GM21619 (cell line): Measurements from ENCODE around the gene RFPL2.

Experiments used
- ATAC-seq: cut with Tn5 transposase; IDR thresholded peaks from one replicate; pipeline ENCODE4 v1.9.1; 2021; ENCODE audit not compliant: unreplicated experiment

The RFPL2 gene

GRCh38 chr22:32204856-32205722, at the start of gene RFPL2:
Gene RFPL2 (minus strand): TSS chr22:32205073. CDS start chr22:32202451, 2,622 bp downstream.
- ATAC-seq: no peak

- no peak for ATAC-seq
Measured at GRCh38 chr22:32249231-32249630, 44.4 kb upstream of the RFPL2 start.

DNA sequence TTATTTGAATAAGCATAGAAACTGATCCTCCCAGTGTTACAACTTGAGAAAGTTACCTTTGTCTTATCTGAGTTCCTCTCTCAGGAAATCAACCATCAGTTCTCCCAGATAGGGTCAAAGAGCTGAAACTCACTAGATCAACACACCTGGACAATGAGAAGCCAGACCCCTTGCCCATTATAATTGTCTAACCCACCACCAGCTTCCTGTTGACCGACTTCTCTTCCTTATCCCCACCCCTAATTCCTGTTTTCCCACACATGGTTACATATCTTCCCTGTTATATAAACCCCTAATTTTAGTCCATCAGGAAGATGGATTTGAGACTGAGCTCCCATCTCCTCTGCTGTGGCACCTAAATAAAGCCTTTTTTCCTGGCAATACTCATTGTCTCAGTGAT, 43.4 kb upstream of the RFPL2 start:
- no peak for ATAC-seq

GRCh38 chr22:32246166-32246565, 41.3 kb upstream of the RFPL2 start:
- no peak for ATAC-seq

DNA sequence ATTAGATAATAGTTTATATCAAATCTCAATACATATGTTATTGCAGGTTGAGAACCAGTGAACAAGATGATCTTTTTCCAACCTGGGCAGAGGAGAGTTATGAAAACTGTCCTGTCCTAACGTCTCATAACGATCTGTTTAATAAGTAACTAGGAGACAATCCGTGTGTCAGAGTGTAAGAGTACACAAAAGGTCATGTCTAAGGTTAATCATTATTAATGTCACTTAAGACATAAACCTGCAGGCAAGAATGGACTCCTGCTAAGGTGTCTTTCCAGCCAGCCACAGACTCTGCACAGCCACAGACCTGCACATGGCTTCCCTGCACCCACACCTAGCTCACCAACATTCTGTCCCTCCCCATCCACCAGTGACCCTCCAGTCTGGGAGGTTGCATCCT, 40.2 kb upstream of the RFPL2 start:
- ATAC-seq: no peak

- ATAC-seq: no peak
Measured at GRCh38 chr22:32244547-32244946, 39.7 kb upstream of the RFPL2 start.

- no peak for ATAC-seq
Measured at GRCh38 chr22:32240461-32240860, 35.6 kb upstream of the RFPL2 start.

- ATAC-seq: no peak
Measured at GRCh38 chr22:32237906-32238305, 33.0 kb upstream of the RFPL2 start.

GRCh38 chr22:32236970-32237369, 32.1 kb upstream of the RFPL2 start:
- no peak for ATAC-seq

GRCh38 chr22:32233091-32233490, 28.2 kb upstream of the RFPL2 start:
- no peak for ATAC-seq

DNA sequence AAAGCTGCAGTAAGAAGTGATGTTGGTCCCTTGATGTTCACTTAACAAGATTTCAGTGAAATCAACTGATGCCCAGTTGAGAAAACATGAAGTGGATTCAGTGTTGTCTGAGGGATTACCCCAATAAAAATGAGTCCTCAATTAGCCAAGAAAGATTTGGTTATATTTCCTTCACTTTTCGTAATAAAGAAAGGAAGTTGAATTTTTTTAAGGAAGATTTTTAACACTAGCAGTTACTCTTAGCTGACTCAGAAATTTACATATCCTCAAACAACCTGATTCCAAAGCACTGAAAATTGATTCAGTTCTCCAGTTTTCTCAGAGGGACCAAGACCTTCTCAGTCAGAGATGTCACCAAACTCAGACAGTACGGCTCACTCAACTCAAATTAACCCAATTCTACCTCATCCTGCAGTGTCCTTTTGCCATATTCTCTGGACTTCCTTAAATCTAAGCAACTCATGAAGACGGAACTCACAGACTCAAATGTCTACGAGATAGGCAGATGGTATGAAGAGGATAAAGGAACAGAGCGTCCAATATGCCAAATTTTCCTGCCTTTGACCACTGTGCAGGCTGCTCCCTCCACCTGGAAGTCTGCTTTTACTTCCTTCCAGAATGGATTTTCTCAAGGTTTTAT, 27.4 kb upstream of the RFPL2 start:
- no peak for ATAC-seq

DNA sequence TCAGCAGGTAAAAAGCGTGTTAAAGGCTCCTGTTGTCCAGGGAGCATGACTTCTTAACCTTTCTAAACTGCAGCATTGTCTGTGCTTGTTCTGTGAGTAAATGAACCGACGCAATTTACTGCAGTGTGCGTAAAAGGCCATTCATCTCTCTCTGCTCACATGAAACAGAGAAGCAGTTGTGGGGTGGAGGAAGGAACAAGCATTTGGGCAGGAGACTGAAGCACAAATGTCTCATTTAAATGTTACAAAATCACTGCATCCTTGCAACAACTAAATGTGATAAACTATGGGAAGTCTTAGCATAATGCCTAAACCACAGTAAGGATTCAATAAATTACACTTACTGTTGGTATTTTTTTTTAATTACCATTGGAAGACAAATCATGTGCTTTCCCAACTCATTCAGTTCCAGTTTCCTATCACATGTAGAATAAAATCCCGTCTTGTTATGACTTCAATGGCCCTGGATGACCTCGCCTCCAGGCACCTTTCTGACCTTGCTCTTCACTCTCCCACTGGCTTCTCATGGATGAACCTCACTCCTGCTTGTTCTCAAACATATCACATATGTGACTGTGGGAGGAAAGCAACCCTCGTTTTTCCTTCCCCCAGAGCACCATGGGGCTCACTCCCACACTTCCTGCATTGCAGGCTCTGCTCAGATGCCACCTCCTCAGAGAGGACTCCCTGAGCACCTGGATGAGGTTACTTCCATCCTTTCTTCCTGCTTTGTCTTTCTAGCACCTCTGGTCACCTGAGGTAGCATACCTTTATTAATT, 21.6 kb upstream of the RFPL2 start:
- ATAC-seq: no peak

DNA sequence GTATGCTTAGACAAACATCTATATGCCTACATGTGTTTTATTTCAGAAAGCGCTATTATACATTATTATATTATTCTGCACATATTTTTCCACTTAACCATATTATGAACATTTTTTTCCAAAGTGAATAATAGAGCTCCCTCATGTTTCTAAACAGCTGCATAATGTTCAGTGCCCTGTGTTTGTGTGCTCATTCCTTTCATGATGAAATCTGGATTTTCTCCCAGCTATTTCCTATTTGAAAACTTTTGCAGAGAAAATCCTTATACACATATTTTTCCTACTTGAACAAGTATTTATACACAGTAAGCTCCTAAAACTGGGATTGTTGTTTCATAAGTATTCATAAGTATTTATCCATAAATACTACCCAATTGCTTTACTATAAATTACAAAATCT, 18.1 kb upstream of the RFPL2 start:
- ATAC-seq: no peak

GRCh38 chr22:32219026-32219425, 14.2 kb upstream of the RFPL2 start:
- no peak for ATAC-seq

- ATAC-seq: no peak
Measured at GRCh38 chr22:32218470-32218869, 13.6 kb upstream of the RFPL2 start.

DNA sequence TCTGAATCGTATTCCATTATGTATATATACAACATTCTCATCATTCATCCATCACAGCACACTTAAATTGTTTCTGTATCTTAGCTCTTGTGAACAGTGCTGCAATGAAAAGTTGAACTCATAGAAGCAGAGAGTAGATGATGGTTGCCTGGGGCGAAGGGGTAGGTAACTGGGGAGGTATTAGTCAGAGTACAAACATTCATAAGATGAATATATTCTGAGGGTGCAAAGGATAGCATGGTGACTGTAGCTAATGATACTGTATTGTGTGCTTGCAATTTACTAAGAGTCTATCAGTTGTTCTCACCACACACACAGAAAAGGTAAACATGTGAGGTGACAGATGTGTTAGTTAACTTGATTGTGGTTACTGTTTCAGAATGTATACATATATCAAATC, 12.6 kb upstream of the RFPL2 start:
- ATAC-seq: no peak

- ATAC-seq: no peak
Measured at GRCh38 chr22:32216911-32217310, 12.0 kb upstream of the RFPL2 start.

DNA sequence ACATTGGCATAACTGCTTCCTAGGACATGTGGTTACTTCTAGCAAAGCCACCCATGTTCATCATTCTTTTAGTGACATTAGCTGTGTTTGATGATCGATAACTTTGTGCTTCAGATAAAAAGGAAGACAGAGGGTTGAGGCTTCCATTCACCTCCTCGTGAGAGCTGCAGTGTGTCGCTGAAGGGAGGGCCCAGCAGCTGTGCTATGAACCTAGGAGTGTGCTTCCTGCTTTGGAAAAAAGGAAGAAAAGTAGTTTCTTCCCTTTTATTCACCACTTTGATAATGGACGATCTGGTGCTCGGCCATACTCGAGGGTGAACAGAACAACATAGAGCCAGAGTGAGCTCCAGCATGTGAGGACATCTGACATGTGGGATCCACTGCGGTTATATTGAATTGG, 6.1 kb upstream of the RFPL2 start:
- no peak for ATAC-seq

DNA sequence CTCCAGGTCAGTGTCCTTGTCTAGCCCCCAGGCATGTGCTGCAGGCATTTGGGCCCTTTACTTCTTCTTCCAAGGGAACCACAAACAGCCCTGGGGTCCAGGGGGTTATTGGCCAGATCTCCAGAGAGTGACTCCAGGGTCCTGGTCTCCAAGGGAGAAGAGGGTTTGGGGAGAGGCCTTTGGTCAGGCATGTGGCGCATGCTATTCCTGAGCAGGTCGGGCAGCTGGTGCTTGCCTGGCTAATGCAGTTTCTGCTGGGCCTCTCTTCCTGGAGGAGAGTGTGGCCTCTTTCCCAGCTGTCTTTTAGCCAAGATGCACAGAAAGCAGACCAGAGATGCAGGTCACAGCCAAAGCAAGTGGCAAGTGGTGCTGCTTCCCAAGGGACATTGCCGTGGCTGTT, 3.8 kb upstream of the RFPL2 start:
- no peak for ATAC-seq

- no peak for ATAC-seq
Measured at GRCh38 chr22:32207971-32208480, 3.2 kb upstream of the RFPL2 start.
